Measurements from ENCODE around the gene SP3.

DNA sequence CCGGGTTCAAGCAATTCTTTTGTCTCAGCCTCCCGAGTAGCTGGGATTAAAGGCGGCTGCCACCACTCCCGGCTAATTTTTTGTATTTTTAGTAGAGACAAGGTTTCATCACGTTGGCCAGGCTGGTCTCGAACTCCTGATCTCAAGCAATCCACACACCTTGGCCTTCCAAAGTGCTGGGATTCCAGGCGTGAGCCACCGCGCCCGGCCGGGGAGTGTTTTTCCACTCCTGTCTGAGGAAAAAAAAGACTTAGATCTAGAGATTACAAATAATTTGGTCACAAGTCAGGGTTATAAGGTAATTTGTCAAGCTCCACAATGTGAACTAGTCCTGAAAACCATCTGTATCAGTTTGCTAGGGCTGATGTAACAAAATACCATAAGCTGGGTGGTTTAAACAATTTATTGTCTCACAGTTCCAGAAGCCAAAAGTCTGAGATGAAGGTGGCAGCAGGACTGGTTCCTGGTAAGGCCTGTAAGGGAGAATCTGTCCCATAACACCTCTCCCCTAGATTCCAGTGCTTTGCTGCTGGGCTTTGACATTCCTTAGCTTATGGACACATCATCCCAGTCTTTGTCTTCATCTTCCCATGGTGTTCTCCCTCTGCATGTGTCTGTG is 40.7 kb upstream of the SP3 start:
- TF ChIP-seq CTCF (IDR thresholded peaks at IDR 0.05) (no peak), POLR2A (IDR thresholded peaks at IDR 0.05) (no peak), POLR2AphosphoS5 (IDR thresholded peaks at IDR 0.05) (no peak)

All from transverse colon (tissue), 4 donors.